GM21360 (cell line): ENCODE data around the gene TAX1BP1.

ENCODE experiments used
- ATAC-seq: cut with Tn5 transposase; IDR thresholded peaks from one replicate; pipeline ENCODE4 v1.9.1; 2021; ENCODE audit warnings: mild to moderate bottlenecking, moderate library complexity; ENCODE audit not compliant: unreplicated experiment

TAX1BP1 gene

DNA sequence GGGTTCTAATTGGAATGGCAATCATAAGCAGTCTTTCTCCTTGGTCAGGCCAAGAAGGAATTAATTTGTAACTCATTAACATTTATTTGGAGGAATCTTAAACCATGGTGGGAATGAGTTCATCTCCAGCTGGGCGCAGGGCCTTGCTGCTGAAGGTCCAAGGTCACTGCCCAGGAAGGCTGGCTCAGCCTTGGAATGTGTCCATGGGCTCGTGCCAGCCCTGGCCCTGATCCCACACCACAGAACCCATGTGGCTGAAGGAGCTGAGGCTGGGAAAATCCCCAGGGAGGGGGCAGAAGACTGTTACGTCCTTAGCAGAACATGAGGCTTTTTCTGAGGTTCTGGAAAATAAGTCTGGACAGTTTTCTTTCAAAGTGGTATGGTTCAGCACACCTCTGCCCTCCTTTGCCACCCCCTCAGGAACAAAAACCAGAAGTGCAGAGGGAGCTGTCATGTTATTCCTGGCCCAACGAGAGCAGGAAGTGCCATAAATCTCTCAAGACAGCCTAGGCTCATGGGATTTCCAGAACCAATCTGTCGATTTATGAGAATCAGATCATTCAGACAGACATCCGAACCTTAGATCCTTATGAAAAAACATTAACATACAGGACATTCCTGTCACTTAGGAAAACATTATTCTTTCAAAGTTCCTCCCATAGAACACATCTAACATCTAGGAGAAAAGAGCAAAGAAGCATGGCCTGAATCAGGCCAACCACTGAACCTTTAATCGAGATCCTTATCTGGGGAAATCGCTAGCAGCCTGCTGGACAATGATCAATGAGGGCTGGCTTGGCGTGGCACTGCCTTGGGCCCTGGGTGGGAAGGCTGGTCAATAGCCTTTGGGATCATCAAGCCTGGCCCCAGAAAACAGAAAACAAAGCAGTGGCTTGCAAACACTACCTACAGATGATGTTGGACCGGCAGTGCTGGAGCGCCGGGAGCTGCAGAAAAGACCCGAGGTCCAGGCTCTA is 134.3 kb downstream of the TAX1BP1 start:
- ATAC-seq, result no peak

DNA sequence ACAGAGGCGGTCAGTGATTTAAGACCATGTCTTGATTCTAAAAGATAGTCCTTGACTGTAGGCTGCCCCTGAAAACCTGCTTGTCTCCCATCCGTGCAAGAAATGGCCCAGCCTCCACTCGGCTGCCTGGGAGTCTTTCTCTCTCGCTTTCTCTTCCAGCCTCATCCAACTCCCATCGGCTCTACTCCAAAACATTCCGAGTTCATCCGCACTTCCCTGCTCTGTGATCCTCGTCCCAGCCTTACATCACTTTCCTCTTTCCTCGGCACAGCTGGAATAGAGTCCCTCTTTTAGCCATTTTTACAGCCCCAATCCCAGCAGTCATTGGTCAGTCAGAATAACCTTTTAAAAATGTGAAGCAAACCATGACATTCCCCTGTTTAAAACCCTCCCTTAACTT is 135.1 kb downstream of the TAX1BP1 start:
- ATAC-seq, result no peak

DNA sequence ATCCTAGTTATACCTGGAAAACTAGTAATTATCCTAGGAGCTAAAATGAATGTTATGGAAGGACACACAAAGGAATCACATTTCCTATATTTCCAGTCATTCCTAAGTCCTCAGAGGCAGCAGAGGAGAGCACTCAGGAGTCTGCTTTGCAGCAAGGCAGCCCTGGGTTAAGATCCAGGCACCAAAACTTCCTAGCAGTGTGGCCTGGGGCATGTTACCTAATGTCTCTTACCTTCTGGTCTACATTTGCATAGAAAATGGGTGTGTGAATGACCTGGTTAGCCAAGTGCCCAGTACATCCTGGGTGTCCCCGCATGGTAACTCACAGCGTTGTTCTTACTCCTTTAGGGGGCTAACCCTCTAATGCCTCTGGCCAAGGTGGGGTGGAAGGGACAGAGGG is 135.9 kb downstream of the TAX1BP1 start:
- ATAC-seq, result no peak

GRCh38 chr7:27876756-27877155 is 136.8 kb downstream of the TAX1BP1 start:
- ATAC-seq, result no peak
